ENCODE data around the gene TRIP13.

The TRIP13 gene

DNA sequence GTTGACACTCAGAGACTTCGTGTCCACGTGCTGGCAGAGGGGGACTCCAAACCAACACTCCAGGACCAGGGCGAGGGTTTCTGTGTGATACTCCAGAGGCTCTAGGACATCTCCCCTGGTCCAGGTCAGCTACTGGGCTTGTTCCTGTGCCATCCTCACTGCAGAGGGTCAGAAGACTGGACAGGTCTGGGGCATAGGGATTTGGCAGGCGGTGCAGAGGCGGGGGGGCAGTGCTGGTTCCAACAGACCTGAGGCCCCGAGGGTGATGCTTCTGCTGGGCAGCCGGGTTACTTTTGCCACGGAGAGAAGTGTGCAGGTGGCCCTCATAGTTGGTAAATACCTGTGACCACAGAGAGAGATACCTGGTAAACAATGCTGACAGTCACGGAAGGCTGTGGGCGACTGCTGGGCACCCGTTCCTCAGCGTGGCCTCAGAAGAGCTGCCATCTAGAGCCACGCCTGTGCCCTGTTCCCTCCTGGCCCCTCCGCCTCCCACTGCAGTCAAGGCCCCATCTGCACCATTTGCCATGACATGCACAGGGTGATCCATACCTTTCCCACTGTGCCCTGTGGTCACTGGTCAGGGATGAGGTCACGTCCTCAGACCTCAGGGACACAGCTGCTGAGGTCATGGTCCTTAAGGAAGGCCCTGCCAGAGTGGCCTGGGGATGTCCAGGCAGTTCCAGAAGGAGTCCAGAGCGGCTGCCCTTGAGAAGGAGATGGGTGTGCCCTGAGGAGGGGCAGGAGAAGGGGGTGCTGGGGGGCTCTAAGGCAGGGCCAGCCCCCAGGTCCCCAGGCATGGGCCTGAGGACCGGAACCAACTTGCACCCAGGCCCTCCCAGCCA, 30.0 kb downstream of the TRIP13 start (continued):
- TF ChIP-seq KLF9 (tag by site-specific recombination; IDR thresholded peaks at IDR 0.05; ENCODE audit: low read depth) (no peak), ZNF777 (tag by site-specific recombination; IDR thresholded peaks at IDR 0.05; ENCODE audit: borderline replicate concordance) (no peak), ZBTB21 (tag by site-specific recombination; IDR thresholded peaks at IDR 0.05) (no peak), OVOL3 (tag by site-specific recombination; IDR thresholded peaks at IDR 0.05) (no peak), ZNF600 (tag by site-specific recombination; IDR thresholded peaks at IDR 0.05) (no peak), ZNF23 (tag by site-specific recombination; IDR thresholded peaks at IDR 0.05; ENCODE audit: borderline replicate concordance) (no peak), ZBTB20 (tag by site-specific recombination; IDR thresholded peaks at IDR 0.05) (no peak), ZNF426 (tag by site-specific recombination; IDR thresholded peaks at IDR 0.05) (no peak)
- TF ChIP-seq, protein P1, sequence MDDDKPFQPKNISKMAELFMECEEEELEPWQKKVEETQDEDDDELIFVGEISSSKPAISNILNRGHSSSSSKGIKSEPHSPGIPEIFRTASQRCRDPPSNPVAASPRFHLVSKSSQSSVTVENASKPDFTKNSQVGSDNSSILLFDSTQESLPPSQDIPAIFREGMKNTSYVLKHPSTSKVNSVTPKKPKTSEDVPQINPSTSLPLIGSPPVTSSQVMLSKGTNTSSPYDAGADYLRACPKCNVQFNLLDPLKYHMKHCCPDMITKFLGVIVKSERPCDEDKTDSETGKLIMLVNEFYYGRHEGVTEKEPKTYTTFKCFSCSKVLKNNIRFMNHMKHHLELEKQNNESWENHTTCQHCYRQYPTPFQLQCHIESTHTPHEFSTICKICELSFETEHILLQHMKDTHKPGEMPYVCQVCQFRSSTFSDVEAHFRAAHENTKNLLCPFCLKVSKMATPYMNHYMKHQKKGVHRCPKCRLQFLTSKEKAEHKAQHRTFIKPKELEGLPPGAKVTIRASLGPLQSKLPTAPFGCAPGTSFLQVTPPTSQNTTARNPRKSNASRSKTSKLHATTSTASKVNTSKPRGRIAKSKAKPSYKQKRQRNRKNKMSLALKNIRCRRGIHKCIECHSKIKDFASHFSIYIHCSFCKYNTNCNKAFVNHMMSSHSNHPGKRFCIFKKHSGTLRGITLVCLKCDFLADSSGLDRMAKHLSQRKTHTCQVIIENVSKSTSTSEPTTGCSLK (tag by site-specific recombination; IDR thresholded peaks at IDR 0.05): no peak

- ChIA-PET CTCF (interaction anchor here (0.5 to 4.0 kb wide), 52 partner anchors 10 to 722 kb away, joined by 3 to 90 read pairs (median 5); partner anchors contain the start of gene NKD2), POLR2A (interaction anchor here (1.2 kb wide), 2 partner anchors 84 to 93 kb away, joined by 3 to 7 read pairs; partner anchors contain the start of gene NKD2)
- 0 out of 2 replicates have a peak, but pooled peaks cover 2% of the 10 kb centered on the region for H3K4me1 ChIP-seq (ENCODE audit: control insufficient read depth, insufficient read depth, low read length)
- H3K4me3 ChIP-seq (ENCODE audit: low read depth, low read length): no peak overlapping the region
- H3K27ac ChIP-seq (ENCODE audit: extremely low read depth, low read depth, low read length): no peak overlapping the region
- no peaks in the 10 kb centered on the region for H3K9me3 ChIP-seq (ENCODE audit: control insufficient read depth, insufficient read depth, low read depth, low read length)
- peaks cover 5 to 17% of the 10 kb centered on the region in 2 experiments; a peak in 2 of 3 replicates for H3K36me3 ChIP-seq (ENCODE audit: control insufficient read depth in 2 of 2, insufficient read depth in 1 of 2, low read length in 2 of 2)
- TF ChIP-seq OVOL3 (tag by site-specific recombination; IDR thresholded peaks at IDR 0.05) (no peak), BCL11A (tag by site-specific recombination; IDR thresholded peaks at IDR 0.05; ENCODE audit: low read depth) (no peak), KLF17 (tag by site-specific recombination; IDR thresholded peaks at IDR 0.05) (peak; percentile 58; the same call in 1 of the 2 replicates), GLIS1 (tag by site-specific recombination; IDR thresholded peaks at IDR 0.05) (no peak), ZNF571 (tag by site-specific recombination; IDR thresholded peaks at IDR 0.05) (no peak), ZSCAN30 (tag by site-specific recombination; IDR thresholded peaks at IDR 0.05) (peak; percentile 87), ZNF391 (tag by site-specific recombination; IDR thresholded peaks at IDR 0.05; ENCODE audit: borderline replicate concordance, low read depth) (peak; percentile 64; the same call in 1 of the 2 replicates), SCRT1 (tag by site-specific recombination; IDR thresholded peaks at IDR 0.05; ENCODE audit: borderline replicate concordance) (no peak), FEZF1 (tag by site-specific recombination; IDR thresholded peaks at IDR 0.05) (no peak), ZNF335 (tag by site-specific recombination; conservative IDR thresholded peaks at IDR 0.05) (peak; percentile 25; the same call in 1 of the 2 replicates), SP7 (tag by site-specific recombination; IDR thresholded peaks at IDR 0.05) (peak; percentile 27; the same call in 1 of the 2 replicates), ZNF423 (tag by site-specific recombination; IDR thresholded peaks at IDR 0.05) (no peak), ZNF558 (tag by site-specific recombination; IDR thresholded peaks at IDR 0.05) (no peak), ZNF692 (tag by site-specific recombination; IDR thresholded peaks at IDR 0.05) (peak; percentile 92), ZBTB1 (tag by site-specific recombination; IDR thresholded peaks at IDR 0.05) (no peak), ZNF140 (tag by site-specific recombination; IDR thresholded peaks at IDR 0.05) (no peak), WT1 (tag by site-specific recombination; IDR thresholded peaks at IDR 0.05) (no peak), ZNF404 (tag by site-specific recombination; IDR thresholded peaks at IDR 0.05) (no peak)
- TF ChIP-seq, protein P2, sequence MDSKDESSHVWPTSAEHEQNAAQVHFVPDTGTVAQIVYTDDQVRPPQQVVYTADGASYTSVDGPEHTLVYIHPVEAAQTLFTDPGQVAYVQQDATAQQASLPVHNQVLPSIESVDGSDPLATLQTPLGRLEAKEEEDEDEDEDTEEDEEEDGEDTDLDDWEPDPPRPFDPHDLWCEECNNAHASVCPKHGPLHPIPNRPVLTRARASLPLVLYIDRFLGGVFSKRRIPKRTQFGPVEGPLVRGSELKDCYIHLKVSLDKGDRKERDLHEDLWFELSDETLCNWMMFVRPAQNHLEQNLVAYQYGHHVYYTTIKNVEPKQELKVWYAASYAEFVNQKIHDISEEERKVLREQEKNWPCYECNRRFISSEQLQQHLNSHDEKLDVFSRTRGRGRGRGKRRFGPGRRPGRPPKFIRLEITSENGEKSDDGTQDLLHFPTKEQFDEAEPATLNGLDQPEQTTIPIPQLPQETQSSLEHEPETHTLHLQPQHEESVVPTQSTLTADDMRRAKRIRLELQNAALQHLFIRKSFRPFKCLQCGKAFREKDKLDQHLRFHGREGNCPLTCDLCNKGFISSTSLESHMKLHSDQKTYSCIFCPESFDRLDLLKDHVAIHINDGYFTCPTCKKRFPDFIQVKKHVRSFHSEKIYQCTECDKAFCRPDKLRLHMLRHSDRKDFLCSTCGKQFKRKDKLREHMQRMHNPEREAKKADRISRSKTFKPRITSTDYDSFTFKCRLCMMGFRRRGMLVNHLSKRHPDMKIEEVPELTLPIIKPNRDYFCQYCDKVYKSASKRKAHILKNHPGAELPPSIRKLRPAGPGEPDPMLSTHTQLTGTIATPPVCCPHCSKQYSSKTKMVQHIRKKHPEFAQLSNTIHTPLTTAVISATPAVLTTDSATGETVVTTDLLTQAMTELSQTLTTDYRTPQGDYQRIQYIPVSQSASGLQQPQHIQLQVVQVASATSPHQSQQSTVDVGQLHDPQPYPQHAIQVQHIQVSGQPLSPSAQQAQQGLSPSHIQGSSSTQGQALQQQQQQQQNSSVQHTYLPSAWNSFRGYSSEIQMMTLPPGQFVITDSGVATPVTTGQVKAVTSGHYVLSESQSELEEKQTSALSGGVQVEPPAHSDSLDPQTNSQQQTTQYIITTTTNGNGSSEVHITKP (tag by site-specific recombination; IDR thresholded peaks at IDR 0.05): no peak
Measured at GRCh38 chr5:923281-923873, 30.7 kb downstream of the TRIP13 start.

All from HEK293 (cell line).